GM12891 (cell line): ENCODE data around the gene MAP4K3.

Experiments used
- DNase-seq: peaks from one replicate; pipeline ENCODE4 v3.0.0; 2011; ENCODE audit warnings: low spot score; ENCODE audit not compliant: insufficient read length
- FAIRE-seq: peaks from 2 replicates; lab custom pipeline; 2011; peaks lifted over from hg19 to GRCh38; lab: Jason Lieb, UNC
- PAX5 ChIP-seq: IDR thresholded peaks from 2 replicates; pipeline ENCODE4 v1.6.1; 2011; ENCODE audit warnings: low read length, moderate library complexity, mild to moderate bottlenecking; ENCODE audit not compliant: insufficient read depth, severe bottlenecking
- POLR2A ChIP-seq: IDR thresholded peaks from 2 replicates; pipeline ENCODE4 v1.6.1; 2011; ENCODE audit warnings: low read depth, low read length, control low read depth
- POLR2AphosphoS5 ChIP-seq: IDR thresholded peaks from 2 replicates; pipeline ENCODE4 v1.6.1; 2011; ENCODE audit warnings: low read depth, low read length, control low read depth
- POU2F2 ChIP-seq: IDR thresholded peaks from 2 replicates; pipeline ENCODE4 v1.6.1; 2011; ENCODE audit warnings: low read depth, mild to moderate bottlenecking, control low read depth, low read length, moderate library complexity
- SPI1 ChIP-seq: IDR thresholded peaks from 2 replicates; pipeline ENCODE4 v1.6.1; 2011; ENCODE audit warnings: low read depth, low read length, control low read depth
- TAF1 ChIP-seq: IDR thresholded peaks from 2 replicates; pipeline ENCODE4 v1.6.1; 2011; ENCODE audit warnings: low read depth, low read length, control low read depth

Gene MAP4K3

DNA sequence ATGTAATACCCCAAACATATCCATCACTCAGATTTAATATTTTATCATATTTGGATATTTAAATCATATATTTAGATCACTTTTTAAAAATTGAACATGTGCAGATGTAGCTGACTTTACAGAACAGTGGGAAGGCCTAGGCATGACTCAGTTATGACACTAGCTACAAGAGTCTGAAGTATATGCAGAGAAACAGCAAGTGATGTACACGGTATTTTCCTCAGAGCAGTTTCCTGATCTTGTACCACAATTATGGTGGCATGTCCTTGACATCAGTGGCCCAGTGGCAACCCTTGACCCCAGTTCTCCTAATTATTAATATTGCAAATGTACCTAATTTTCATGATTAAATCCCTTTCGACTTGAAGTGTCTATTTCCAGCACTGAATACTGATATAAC lies 221.5 kb downstream of the MAP4K3 start:
- no peak for TF ChIP-seq PAX5
- no peak for TF ChIP-seq TAF1
- no peak for TF ChIP-seq POLR2AphosphoS5
- TF ChIP-seq POLR2A, result no peak
- TF ChIP-seq SPI1, result no peak
- TF ChIP-seq POU2F2, result no peak
- no peak for DNase-seq
- no peak for FAIRE-seq

DNA sequence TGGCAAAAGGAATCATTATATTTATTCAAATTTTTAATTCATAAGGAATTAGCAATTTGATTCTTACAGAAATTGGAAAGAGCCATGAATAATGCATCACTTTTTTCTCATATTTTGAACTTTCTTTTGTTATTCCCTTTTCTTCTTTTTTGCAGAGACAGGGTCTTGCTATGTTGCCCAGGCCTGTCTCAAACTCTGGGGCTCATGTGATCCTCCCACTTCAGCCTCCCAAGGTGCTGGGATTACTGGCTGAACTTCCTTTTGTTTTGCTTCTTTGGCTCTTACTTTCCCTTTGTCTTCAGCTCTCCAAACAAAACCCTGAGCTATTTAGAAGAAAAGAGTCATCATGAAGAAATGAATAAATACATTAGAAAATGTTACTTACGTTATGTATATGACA lies 224.1 kb downstream of the MAP4K3 start:
- FAIRE-seq, result no peak
- no peak for TF ChIP-seq POLR2AphosphoS5
- no peak for TF ChIP-seq TAF1
- TF ChIP-seq POU2F2, result no peak
- TF ChIP-seq SPI1, result no peak
- no peak for TF ChIP-seq POLR2A
- no peak for TF ChIP-seq PAX5
- no peak for DNase-seq

DNA sequence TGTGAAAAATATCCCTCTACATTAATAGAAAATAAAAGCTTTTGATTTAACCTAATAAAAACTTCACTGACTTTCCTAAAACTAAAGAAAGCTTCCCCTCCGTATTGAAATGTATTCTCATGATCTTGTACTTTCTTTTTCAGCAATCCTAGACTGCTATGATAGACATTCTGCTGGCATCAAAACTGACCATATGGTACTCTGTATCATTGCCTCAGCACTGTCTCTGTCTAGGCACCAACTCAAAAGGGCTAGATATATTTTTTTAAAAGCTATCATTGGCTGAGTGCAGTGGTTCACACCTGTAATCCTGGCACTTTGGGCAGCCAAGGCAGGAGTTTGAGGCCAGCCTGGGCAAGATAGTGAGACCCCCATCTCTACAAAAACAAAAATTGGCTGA lies 226.2 kb downstream of the MAP4K3 start:
- FAIRE-seq, result no peak

DNA sequence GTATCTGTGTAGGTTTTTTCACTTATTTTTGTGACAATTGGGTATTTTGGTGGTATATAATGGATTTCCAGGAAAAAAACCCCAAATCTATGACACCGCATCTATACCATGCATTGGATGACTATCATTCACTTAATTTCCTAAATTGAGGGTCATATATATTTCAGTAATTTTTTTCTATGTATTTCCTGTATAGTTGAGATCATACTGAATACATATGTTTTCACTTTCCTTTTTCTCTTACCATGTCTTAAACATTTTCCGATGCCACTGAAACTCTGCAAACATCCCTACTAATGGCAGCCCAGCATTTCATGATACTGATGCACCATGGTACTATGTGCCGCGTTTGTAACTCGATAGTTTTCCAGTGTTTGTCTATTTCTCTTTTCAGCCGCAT lies 233.7 kb downstream of the MAP4K3 start:
- DNase-seq (no peak), FAIRE-seq (no peak)
- no peak for TF ChIP-seq POLR2AphosphoS5
- TF ChIP-seq POLR2A, result no peak
- TF ChIP-seq POU2F2, result no peak
- no peak for TF ChIP-seq TAF1
- TF ChIP-seq PAX5, result no peak
- no peak for TF ChIP-seq SPI1

More for the DNA sequence above, 226.2 kb downstream of the MAP4K3 start:
- TF ChIP-seq POLR2A (no peak), PAX5 (no peak), POU2F2 (no peak), SPI1 (no peak), TAF1 (no peak), POLR2AphosphoS5 (no peak)
- DNase-seq, result no peak

DNA sequence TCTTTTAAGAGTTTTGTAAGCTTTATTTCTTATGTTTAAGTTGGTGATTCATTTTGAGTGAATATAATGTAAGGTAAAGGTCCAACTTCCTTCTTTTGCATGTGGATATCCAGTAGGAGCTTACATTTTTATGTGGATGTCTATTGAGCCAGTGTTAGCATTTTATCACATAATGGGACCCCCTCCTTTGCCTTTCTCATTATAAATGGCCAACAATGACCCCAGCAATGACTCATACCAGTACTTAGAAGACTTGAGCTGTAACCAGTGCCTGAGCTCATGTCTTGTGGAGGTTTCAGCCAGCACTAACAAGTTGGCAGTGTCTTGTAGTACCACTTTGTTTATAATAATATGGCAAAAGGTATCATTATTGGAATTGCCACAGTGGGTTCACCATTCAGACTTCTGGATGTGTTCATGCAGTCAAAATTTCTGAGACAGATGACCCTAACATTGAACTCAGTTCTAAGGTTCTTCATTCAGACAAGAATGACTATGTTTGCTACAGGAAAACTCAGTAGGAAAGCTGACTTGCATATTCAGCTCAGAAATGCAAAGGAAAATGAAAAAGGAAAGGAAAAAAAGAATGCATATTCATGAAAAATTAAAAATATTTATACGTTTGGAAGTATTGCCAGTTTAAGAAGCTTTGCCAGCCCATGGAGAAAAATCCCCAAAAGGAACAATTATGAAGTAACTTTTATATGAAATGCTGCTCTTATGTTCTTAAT lies 234.3 kb downstream of the MAP4K3 start:
- no peak for FAIRE-seq
- no peak for DNase-seq
- TF ChIP-seq PAX5 (no peak), POLR2AphosphoS5 (no peak), SPI1 (no peak), POLR2A (no peak), POU2F2 (no peak), TAF1 (no peak)
